Keratinocyte (primary cell): Measurements from ENCODE around the gene LRP11. TPM values are rescaled to one million over a fixed set of nuclear protein-coding genes. Genes with fewer than 3 reads are reported as not detected.
"Not testable (repeated sequence)": the region's sequence is repeated elsewhere in the genome, so short reads cannot be mapped to it uniquely, and the experiment has no call there.

Experiments
- DNase-seq: peaks from one replicate; pipeline ENCODE4 v3.0.0-alpha.2; 2011; ENCODE audit warnings: low read depth, missing footprints, low spot score
- FAIRE-seq: peaks from 2 replicates; lab custom pipeline; 2011; peaks lifted over from hg19 to GRCh38; lab: Jason Lieb, UNC
- H2AFZ ChIP-seq: 2 replicates; pipeline ENCODE4 v1.6.0; 2012; ENCODE audit warnings: low read length, control low read depth, inconsistent platforms; ENCODE audit not compliant: control insufficient read depth
- H3K27ac ChIP-seq: 2 replicates; pipeline ENCODE4 v1.5.1; 2011; ENCODE audit warnings: low read length; ENCODE audit not compliant: control insufficient read depth, insufficient read depth
- H3K27me3 ChIP-seq: 3 replicates; pipeline ENCODE4 v1.6.0; 2011; ENCODE audit warnings: low read length; ENCODE audit not compliant: control insufficient read depth, insufficient read depth; ENCODE audit errors: extremely low read depth
- H3K36me3 ChIP-seq, 2 experiments: 2 replicates in 1 of 2; 3 replicates in 1 of 2; pipeline ENCODE4 v1.5.1; 2011; ENCODE audit warnings: low read length in 2 of 2, mild to moderate bottlenecking in 1 of 2; ENCODE audit not compliant: control insufficient read depth in 2 of 2, insufficient read depth in 2 of 2; ENCODE audit errors: extremely low read depth in 1 of 2
- H3K4me1 ChIP-seq: 3 replicates; pipeline ENCODE4 v1.5.1; 2011; ENCODE audit warnings: low read length; ENCODE audit not compliant: control insufficient read depth, insufficient read depth; ENCODE audit errors: extremely low read depth
- H3K4me2 ChIP-seq: 3 replicates; pipeline ENCODE4 v1.6.0; 2011; ENCODE audit warnings: low read depth, low read length; ENCODE audit not compliant: control insufficient read depth, insufficient read depth; ENCODE audit errors: extremely low read depth
- H3K4me3 ChIP-seq, 3 experiments: fragments of 200-600 bp in 1 of 3; sonication (generic) in 1 of 3; 2 replicates in 2 of 3; 3 replicates in 1 of 3; pipeline ENCODE4 v1.5.1; 2011 to 2016; ENCODE audit warnings: low read length in 3 of 3, mild to moderate bottlenecking in 3 of 3, control low read depth in 2 of 3, inconsistent platforms in 1 of 3, low read depth in 1 of 3, mixed read lengths in 1 of 3, mixed run types in 1 of 3, moderate library complexity in 1 of 3; ENCODE audit not compliant: control insufficient read depth in 2 of 3, insufficient read depth in 2 of 3; ENCODE audit errors: extremely low read depth in 1 of 3
- H3K79me2 ChIP-seq: 2 replicates; pipeline ENCODE4 v1.6.0; 2012; ENCODE audit warnings: low read length; ENCODE audit not compliant: control insufficient read depth, insufficient read depth
- H3K9ac ChIP-seq: 3 replicates; pipeline ENCODE4 v1.6.0; 2011; ENCODE audit warnings: low read length; ENCODE audit not compliant: control insufficient read depth, insufficient read depth; ENCODE audit errors: extremely low read depth
- H3K9me1 ChIP-seq: 3 replicates; pipeline ENCODE4 v1.6.0; 2011; ENCODE audit warnings: low read length; ENCODE audit not compliant: control insufficient read depth, insufficient read depth; ENCODE audit errors: extremely low read depth
- H3K9me3 ChIP-seq: 2 replicates; pipeline ENCODE4 v1.5.1; 2012; ENCODE audit warnings: low read depth, low read length; ENCODE audit not compliant: control insufficient read depth
- H4K20me1 ChIP-seq: 3 replicates; pipeline ENCODE4 v1.6.0; 2011; ENCODE audit warnings: low read length; ENCODE audit not compliant: control insufficient read depth, insufficient read depth; ENCODE audit errors: extremely low read depth
- CTCF ChIP-seq, 3 experiments: IDR thresholded peaks in 1 of 3; conservative IDR thresholded peaks in 1 of 3; optimal IDR thresholded peaks in 1 of 3; 2 replicates in 2 of 3; 3 replicates in 1 of 3; pipeline versions ENCODE3 to v1.5.1; 2011; ENCODE audit warnings: low read length in 3 of 3, mild to moderate bottlenecking in 3 of 3, moderate library complexity in 2 of 3, control low read depth in 1 of 3, inconsistent platforms in 1 of 3; ENCODE audit not compliant: insufficient read depth in 2 of 3; ENCODE audit errors: extremely low read depth in 1 of 3
- EZH2 ChIP-seq: IDR thresholded peaks from one replicate; pipeline ENCODE4 v1.6.1; 2012; ENCODE audit warnings: inconsistent platforms, mild to moderate bottlenecking, low read length, moderate library complexity
- dilution Hi-C: fragments of 300-500 bp; cut with MboI; formaldehyde crosslinking; loops from one replicate; pipeline ENCODE4 v1.7.0; 2020; ENCODE audit warnings: low sequenced_read_pairs; ENCODE audit not compliant: extremely low pct_ligation_motif_present
- polyA plus RNA-seq, 5 experiments: library from polyadenylated mRNA; depleted of rRNA in 3 of 5; stranded (reverse) in 3 of 5; stranded (forward) in 1 of 5; unstranded in 1 of 5; fragments of >200 nt; gene quantifications; 1 replicate in 1 of 5; 2 replicates in 3 of 5; 3 replicates in 1 of 5; pipeline versions ENCODE4 v1.2.1 to v1.2.3, GENCODE V29; 2011 to 2012; ENCODE audit warnings: missing spikeins in 2 of 5, low read depth in 1 of 5, low replicate concordance in 1 of 5

LRP11 gene
- polyA plus RNA-seq, 1 donor (not counting 4 experiments of a cell fraction or from before 2014, with no cell fraction given) = 31.1 TPM

GRCh38 chr6:149913085-149913484 is 48.9 kb upstream of the LRP11 start:
- H3K27me3 ChIP-seq = no peaks in the 10 kb centered on the region
- H3K9me3 ChIP-seq = peaks cover 1% of the 10 kb centered on the region
- no peak overlapping the region for H3K27ac ChIP-seq
- H3K9ac ChIP-seq = no peak overlapping the region
- dilution Hi-C loops = no loop called here
- H3K4me1 ChIP-seq = peaks cover 7% of the 10 kb centered on the region
- no peaks in the 10 kb centered on the region for H3K9me1 ChIP-seq
- TF ChIP-seq EZH2 (no peak), CTCF (optimal IDR thresholded peaks at IDR 0.05 in 1 of 3, IDR thresholded peaks at IDR 0.05 in 1 of 3, conservative IDR thresholded peaks at IDR 0.05 in 1 of 3; ENCODE audit: extremely low read depth in 1 of 3, insufficient read depth in 2 of 3, low read length in 3 of 3) (no peak)
- no peak overlapping the region for H2AFZ ChIP-seq
- DNase-seq = no peak
- no peaks in the 10 kb centered on the region for H3K79me2 ChIP-seq
- no peak overlapping the region for H3K4me3 ChIP-seq
- FAIRE-seq = no peak
- H4K20me1 ChIP-seq = no peaks in the 10 kb centered on the region
- no peak overlapping the region for H3K4me2 ChIP-seq
- H3K36me3 ChIP-seq = no peaks in the 10 kb centered on the region

- H3K27ac ChIP-seq, H3K4me2 ChIP-seq, H3K4me1 ChIP-seq, H2AFZ ChIP-seq, H3K9me1 ChIP-seq, H4K20me1 ChIP-seq, FAIRE-seq, H3K4me3 ChIP-seq, H3K79me2 ChIP-seq, H3K9ac ChIP-seq, H3K36me3 ChIP-seq, DNase-seq, H3K27me3 ChIP-seq, dilution Hi-C loops, H3K9me3 ChIP-seq: not testable (repeated sequence)
Measured at GRCh38 chr6:149912680-149913079, 48.5 kb upstream of the LRP11 start.

- H3K4me1 ChIP-seq = no peaks in the 10 kb centered on the region
- no peaks in the 10 kb centered on the region for H4K20me1 ChIP-seq
- TF ChIP-seq CTCF (optimal IDR thresholded peaks at IDR 0.05 in 1 of 3, IDR thresholded peaks at IDR 0.05 in 1 of 3, conservative IDR thresholded peaks at IDR 0.05 in 1 of 3; ENCODE audit: extremely low read depth in 1 of 3, insufficient read depth in 2 of 3, low read length in 3 of 3) (no peak), EZH2 (no peak)
- H3K4me3 ChIP-seq = no peak overlapping the region
- no peaks in the 10 kb centered on the region for H3K9me1 ChIP-seq
- no peak for DNase-seq
- dilution Hi-C loops = no loop called here
- no peak overlapping the region for H2AFZ ChIP-seq
- no peak overlapping the region for H3K9ac ChIP-seq
- no peaks in the 10 kb centered on the region for H3K36me3 ChIP-seq
- no peak overlapping the region for H3K27ac ChIP-seq
- H3K9me3 ChIP-seq = peaks cover 1% of the 10 kb centered on the region
- no peak for FAIRE-seq
- H3K27me3 ChIP-seq = no peaks in the 10 kb centered on the region
- no peak overlapping the region for H3K4me2 ChIP-seq
- H3K79me2 ChIP-seq = no peaks in the 10 kb centered on the region
Measured at GRCh38 chr6:149910721-149911151, 46.6 kb upstream of the LRP11 start.
